SK-N-MC (cell line): ENCODE results near the gene MRPL9.

ENCODE experiments used
- EZH2 ChIP-seq: fragments of 200-600 bp; sonication (generic); IDR thresholded peaks from one replicate; pipeline ENCODE4 v1.6.1; 2017; ENCODE audit warnings: antibody characterized with exemption
- FOXP2 ChIP-seq: optimal IDR thresholded peaks from 2 replicates; pipeline ENCODE3; 2011; ENCODE audit warnings: mild to moderate bottlenecking, moderate library complexity; ENCODE audit not compliant: insufficient read depth; ENCODE audit errors: extremely low read length, control extremely low read depth
- POLR2AphosphoS5 ChIP-seq: IDR thresholded peaks from 2 replicates; pipeline ENCODE4 v1.6.1; 2012; ENCODE audit warnings: mild to moderate bottlenecking, low read depth, low read length, borderline replicate concordance

GRCh38 chr1:151782741-151783140 is 19.4 kb upstream of the MRPL9 start:
- TF ChIP-seq EZH2 = no peak
- no peak for TF ChIP-seq POLR2AphosphoS5
- TF ChIP-seq FOXP2 = no peak
